Measurements from ENCODE around the gene IER5L. TPM values are rescaled to one million over a fixed set of nuclear protein-coding genes. Genes with fewer than 3 reads are reported as not detected.

Gene IER5L
- total RNA-seq, 1 experiment from 2014 or later, result 73.3 TPM

DNA sequence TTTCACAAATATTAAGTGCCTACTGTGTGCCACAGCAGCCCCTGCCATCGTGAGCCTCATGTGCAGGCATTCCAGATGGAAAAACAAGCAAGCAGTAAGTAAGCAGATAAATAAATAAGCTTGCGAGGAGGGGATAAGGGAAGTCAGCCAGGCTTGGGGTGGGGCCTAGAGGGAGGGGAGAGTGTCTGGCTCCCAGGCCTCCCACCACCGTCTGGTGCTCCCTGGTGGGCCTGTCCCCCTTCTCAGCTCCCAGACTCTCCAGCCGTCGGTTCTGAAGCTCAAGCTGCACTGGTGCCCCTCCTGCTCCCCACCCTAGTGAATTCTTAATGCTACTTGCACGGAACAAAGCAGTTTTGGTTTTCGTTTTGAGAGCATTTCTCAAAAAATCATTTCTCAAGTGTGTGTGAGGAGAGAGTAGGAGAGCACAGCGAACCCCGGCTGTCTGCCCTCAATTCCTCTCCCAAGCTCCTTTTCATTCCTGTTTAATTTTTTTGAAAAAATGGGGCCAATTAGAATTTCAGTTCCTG is 6.6 kb upstream of the IER5L start:
- no peak for DNase-seq (ENCODE audit: low read depth)
- in situ Hi-C loops (cut with HindIII; ENCODE audit: low pct_unique_long_range_greater_than_20kb, low sequenced_read_pairs), result no loop called here

DNA sequence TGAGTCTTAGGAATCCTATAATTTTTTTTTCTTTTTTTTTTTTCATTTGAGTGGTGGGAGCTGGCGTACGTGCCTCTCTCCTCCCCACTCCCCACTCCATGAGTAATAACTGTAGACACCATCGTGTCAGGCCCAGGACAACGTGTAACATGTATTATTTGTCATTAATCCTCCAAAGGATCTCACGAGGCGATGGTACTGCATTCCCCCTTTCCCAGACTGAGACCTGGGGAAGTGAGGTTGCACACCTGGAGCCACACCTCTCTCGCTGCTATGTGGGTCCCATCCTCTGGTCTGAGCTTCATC is 6.1 kb upstream of the IER5L start:
- in situ Hi-C loops (cut with HindIII; ENCODE audit: low pct_unique_long_range_greater_than_20kb, low sequenced_read_pairs), result no loop called here

DNA sequence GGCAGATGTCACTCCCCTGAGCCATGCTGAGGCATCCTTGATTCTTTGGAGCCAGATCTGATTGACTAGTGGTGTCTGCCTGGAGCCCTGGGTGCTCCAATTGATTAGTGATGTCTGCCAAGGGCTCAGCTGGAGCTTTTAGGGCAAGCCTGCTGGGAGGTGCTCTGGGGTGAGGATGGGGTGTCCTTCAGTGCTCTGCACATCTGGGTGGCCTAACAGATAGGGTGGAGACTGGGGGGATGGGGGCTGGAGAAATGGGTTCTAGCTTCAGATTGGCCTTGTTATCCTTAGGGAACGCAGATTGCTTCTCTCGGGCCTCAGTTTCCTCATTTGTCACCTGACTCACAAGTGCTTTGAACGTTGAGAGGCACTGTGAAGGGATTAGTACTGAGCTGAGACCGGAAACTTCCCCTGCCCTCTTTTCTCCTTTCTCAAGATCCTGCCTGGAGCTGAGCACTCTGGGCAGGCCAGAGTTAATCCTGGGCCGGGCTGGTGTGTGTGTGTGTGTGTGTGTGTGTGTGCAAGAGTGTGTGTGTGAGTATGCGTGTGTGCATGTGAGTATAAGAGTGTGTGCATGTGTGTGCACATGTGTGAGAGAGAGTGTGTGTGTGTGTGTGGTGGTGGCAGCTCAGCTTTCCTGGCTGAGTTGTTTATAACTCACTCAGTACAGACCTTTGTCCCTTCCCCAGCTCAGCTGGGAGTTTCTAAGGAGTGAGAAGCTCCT is 5.6 kb upstream of the IER5L start:
- no peak for DNase-seq (ENCODE audit: low read depth)
- in situ Hi-C loops (cut with HindIII; ENCODE audit: low pct_unique_long_range_greater_than_20kb, low sequenced_read_pairs), result no loop called here

More for the DNA sequence above, 6.1 kb upstream of the IER5L start:
- no peak for DNase-seq (ENCODE audit: low read depth)

DNA sequence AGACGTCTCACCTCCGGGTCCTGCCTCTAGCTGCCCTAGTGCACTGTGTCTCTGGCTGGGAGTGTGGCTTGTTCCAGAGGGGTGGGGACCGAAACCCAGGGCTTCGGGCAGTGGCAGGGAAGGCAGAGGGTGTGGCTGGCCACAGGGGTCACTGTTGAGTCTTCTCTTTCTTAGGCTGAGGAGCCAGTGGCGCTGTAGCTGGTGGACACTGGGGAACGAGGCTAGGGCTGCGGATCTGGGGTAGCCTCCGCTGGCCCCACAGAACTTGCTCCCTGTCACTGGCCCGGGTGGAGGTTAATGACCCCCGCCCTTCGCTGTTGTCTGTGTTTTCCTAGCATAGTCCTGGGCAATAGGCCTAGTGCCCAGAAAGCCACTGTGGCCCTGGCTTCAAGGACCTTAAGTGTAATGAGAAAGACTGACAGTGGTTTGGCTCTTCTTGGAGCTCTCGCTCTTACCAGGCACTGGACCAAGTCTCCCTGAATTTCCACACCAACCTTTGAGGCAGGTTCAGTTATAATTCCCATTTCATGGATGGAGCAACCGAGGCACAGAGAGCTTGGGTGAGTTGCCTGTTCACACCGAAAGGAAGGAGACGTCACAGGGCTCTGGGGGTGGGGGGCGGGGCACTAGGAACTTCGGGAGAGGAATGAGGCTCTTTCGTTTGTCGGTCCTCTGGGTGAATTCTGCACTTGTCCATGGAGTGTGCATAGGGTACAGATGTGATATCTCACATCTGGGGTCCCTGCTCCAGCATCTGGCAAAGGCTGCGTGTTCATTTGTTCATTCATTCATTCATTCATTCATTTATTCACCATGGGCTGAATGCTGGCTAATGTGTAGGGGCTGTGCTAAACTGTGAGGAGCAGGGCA is 4.8 kb upstream of the IER5L start:
- DNase-seq (ENCODE audit: low read depth), result no peak
- in situ Hi-C loops (cut with HindIII; ENCODE audit: low pct_unique_long_range_greater_than_20kb, low sequenced_read_pairs), result no loop called here

DNA sequence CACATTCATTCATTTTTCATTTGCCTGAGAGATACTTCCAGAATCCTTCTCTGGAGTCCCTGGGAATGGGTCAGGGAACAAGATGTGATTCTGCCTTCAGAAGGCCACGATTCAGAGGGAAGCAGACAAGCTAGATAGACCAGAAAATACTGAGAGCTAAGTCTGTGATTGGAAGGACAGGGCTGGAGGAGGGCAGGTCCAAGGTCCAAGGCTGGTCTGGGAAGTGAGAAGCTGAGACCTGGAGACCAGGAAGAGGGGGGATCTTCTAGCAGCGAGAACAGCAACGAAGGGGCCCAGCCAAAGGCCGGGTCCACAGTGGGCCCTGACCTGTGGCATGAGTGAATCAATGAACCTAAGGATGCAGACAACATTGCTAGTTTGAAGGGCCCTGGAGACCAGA is 4.1 kb upstream of the IER5L start:
- no peak for DNase-seq (ENCODE audit: low read depth)
- in situ Hi-C loops (cut with HindIII; ENCODE audit: low pct_unique_long_range_greater_than_20kb, low sequenced_read_pairs), result no loop called here

DNA sequence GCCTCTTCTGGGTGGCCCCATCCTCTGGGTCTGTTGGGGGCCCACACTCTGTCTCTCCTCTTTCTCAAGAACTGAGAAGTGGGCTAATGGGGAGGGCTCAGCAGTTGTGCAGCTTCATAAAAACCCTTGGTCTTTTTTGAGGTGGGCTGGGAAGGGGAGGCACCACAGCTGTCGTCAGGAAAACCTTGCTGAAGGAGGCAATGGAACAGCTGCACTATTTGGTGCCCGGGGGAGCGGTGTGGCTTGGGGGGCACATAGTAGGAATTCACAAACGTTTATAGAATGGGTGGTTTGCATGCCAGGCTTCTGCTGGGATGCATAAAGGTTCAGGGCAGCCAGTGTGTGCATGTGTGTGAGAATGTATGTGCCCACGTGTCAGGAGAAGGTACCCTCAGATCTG is 3.2 kb upstream of the IER5L start:
- no peak for DNase-seq (ENCODE audit: low read depth)
- in situ Hi-C loops (cut with HindIII; ENCODE audit: low pct_unique_long_range_greater_than_20kb, low sequenced_read_pairs), result no loop called here

DNA sequence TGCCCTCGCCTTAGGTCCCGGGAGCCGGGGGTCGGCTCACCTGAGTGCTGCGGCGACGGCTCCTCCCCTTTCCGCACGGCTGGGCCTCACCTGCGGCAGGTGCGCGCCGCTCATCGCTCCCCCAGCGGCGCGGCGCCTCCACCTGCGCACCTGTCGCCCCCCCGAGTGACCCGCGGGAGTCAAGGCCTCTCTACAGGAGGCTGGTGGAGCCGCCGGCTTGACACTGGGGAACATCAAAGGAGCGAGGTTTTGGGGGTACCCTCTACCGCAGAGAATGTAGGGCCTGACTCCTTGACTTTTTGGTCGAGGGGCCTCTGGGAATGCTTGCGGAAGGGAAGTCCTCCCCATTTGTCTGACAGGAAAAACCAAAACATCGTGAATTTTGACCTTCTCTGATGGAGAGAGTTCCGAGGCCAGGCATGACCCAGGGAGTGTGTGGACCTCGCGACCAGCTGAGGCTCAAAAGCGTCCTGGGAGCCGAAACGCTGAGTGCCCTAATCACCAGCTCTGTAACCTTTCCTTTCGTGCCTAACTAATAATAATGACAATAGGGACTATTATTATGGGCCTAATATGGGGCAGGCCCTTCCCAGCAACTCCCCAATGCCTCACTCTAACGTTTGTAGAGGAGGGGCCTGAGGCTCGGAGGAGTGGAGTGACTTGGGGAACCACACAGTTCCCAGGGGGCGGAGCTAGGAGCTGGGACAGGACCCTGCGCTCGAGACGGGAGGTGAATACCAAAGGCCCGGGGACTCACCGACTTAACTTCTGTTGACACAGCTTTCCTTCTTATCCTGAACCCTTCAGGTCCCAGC is 714 bp upstream of the IER5L start:
- in situ Hi-C loops (cut with HindIII; ENCODE audit: low pct_unique_long_range_greater_than_20kb, low sequenced_read_pairs), result no loop called here
- no peak for DNase-seq (ENCODE audit: low read depth)

DNA sequence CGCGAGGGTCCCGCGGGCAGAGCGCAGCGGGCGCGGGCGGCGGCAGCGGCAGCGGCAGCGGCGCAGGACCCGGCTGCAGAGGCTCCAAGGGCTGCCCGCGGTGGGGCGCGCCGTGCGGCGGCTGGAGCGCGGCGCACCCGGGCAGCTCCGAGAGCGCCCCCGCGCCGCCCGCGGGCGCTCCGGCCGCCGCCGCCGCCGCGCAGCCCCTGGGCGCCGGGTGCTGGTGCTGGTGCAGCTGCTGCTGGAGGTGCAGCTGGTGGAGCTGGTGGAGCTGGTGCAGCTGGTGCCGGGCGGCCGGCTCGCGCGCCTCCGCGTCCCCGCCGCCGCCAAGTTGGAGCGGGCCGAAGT is 644 bp downstream of the IER5L start:
- in situ Hi-C loops (cut with HindIII; ENCODE audit: low pct_unique_long_range_greater_than_20kb, low sequenced_read_pairs), result no loop called here

DNA sequence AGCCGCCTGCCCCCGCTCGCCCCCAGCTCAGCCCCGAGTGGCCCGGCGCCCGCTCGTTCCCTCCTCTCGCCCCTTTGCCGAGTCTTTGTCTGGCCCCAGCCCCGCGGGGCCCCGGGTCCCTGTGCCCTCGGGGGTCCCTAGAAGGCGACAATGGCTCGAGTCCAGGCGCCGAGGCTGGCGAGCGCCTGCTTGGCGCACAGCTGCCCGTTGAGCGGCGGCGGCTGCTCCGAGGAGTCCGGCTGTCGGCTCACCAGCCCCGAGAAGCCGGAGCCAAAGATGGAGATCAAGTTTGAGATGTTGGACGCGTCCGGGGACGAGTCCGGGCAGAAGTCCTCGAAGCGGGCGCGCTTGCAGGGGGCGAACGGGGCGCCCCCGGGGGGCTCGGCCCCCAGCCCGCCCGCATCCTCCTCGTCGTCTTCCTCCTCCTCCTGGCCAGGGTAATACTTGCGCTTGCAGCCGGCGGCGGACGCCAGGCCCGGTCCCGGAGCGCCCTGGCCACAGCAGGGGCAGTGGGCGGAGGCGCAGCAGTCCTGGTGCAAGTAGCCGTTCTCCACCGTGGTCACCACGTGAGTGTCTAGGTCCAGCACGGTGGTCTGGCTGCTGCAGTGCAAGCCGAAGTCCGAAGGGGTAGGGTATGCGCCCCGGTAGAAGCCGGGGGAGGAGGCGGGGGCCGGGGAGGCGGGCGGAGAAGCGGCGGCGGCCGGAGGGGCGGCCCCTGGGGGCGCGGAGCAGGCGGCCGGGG is 1.2 kb downstream of the IER5L start:
- in situ Hi-C loops (cut with HindIII; ENCODE audit: low pct_unique_long_range_greater_than_20kb, low sequenced_read_pairs), result no loop called here
- peak; percentile 35 for DNase-seq (ENCODE audit: low read depth)

More for the DNA sequence above, 644 bp downstream of the IER5L start:
- no peak for DNase-seq (ENCODE audit: low read depth)

DNA sequence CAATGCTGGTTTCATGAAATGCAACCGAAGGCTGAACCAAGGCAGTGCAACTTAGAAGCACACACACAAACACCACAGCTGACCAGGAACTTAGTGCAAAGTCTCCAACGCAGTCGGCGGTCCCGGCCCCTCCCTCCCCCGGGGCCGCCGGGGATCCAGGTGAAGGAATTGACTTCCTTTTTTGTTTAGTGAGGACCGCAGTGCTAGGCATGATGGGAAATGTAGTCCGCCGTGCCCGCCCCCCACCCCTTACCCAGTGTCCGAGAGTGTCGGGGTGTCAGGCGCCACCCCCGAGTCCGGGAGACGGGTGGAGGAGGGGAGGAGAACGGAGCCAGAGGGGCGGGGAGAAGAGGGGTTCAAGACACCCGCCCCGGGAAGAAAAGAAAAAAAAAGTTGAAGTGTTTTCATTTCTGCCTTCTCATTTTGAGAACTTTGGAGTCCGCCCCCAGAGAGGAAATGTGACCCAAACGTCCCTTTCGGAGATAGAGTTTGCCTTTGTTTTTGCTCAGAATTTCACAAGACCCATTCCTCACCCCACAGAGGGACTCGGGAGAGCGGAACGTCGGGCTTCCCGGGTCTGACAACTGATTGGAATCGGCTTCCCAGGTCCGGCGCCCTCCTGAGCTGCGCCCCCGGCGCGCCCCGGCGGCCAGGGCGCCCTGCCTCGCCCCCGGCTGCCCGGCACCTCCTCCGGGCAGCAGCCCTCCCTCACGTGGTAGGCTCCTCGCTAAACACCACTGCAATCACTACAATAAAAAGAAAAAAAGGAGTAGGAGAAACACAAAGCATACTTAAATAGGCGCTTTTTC is 2.0 kb downstream of the IER5L start:
- peak; percentile 97 for DNase-seq (ENCODE audit: low read depth)

DNA sequence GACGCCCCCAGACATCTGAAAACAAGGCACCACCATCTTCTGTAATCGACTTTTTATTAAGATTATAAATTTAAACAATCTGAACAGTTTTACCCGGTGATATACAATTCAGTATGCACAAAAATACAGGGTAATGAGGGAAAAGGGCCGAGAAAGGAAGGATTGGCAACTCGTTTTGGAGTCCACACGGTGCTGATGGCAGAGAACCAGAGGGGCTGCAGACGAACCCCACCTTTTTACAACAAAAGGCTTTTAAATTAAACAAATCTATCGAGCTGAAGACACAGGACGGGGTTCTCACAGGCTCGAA is 2.6 kb downstream of the IER5L start:
- in situ Hi-C loops (cut with HindIII; ENCODE audit: low pct_unique_long_range_greater_than_20kb, low sequenced_read_pairs), result no loop called here
- no peak for DNase-seq (ENCODE audit: low read depth)

More for the DNA sequence above, 2.0 kb downstream of the IER5L start:
- in situ Hi-C loops (cut with HindIII; ENCODE audit: low pct_unique_long_range_greater_than_20kb, low sequenced_read_pairs), result no loop called here

DNA sequence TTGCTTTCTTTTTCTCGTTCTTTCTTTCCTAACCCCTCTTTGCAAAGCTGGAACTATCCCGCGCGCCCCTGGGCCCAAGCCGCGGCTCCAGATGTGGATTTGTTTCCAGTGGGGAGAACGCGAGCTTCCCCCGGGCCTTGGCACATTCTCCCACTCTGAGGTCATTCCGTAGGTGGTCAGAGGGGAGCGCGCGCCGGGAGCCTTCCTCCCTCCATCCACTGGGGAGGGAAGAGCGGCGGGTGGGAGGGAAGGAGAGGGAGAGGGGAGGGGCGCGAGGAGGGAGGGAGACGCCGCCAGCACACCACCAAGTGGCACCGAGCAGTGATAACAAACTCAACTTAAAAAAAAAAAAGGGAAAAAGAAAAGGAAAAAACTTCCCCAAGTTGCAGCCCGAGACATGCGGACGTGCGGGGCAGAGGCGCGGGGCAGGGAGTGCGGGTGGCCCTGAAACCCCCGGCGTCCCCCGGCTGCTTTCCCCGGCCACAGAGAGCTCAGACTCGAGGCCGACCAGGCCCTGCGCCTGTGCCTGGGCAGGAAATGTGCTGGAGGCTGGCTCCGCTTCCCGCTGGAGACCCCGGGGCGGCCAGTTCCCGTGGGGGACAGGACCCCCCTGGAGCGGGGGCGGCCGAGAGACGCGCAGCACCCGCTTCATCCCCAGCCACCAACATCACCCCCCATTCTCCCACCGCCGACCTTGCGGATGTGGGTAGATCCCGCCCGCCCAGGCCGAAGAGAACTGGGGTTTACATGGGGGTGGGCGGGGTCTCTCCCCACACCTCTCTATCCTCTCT is 3.1 kb downstream of the IER5L start:
- peak; percentile 86 for DNase-seq (ENCODE audit: low read depth)
- in situ Hi-C loops (cut with HindIII; ENCODE audit: low pct_unique_long_range_greater_than_20kb, low sequenced_read_pairs), result no loop called here

DNA sequence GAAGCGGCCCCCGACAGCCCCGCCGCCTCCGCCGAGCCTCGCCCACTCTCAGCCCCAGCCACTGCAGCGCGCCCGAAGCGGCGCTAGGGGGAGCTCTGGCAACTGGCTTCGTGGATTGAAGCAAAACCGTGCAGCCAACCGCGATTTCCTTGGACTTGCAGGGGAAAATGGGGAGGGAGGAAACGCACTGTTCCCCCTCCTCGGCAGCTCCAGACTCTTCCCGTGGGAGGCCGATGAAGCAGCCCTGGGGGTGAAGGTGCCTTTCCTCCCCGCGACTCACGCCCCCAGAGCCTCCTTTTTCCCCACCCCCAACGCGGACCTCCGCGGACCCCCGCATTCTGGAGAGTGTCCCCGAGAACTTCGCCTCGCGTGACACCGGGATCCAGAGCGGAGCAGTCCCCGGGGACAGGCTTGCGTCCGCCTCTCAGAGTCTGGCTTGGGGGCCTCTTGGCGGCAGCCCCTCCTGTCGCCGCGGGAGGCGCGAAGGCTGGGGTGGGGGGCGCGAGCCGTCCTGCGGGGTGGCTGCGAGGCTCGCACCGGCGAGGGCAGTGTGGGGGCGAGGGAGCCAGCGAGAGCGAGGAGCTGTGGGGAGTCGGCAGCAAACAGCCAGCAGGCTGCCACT is 3.8 kb downstream of the IER5L start:
- peak; percentile 77 for DNase-seq (ENCODE audit: low read depth)

DNA sequence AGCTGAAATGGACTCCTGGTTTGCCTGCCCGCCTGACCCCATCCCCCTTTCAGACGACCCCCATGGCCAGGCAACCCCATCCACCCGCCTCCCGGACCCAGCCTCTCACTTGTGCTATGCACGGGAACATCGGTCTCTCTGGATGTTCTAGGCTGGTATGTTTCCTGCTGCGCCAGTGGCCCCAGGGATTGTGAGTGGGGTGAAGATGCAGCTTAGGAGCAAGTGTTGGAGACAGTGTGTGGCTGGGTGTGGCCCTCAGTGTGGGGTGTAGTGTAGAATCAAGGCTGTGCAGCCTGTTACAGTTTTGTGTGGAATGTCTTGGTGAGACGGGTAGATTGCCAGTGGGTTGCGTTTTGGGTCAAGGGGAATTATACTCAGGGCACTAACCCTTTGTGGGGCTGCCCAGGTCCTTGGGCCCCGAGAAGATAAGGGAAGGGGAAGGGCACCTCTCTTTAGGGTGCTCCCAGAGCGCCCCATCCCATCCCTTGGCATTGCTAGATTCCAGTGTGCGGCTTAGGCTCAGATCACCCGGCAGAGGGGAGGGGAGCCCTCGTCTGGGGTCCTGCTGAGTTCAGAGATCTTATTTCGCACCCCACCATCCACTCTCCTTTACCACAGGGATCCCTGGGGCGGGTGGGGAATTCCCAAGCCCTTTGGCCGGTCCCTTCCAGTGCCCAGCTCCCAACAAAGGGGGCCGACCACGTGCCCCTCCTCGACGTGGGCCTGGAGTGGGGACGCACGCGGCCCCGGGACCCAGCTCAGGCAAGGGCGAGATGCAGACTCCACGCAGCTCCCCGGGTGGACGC is 4.6 kb downstream of the IER5L start:
- in situ Hi-C loops (cut with HindIII; ENCODE audit: low pct_unique_long_range_greater_than_20kb, low sequenced_read_pairs), result no loop called here
- no peak for DNase-seq (ENCODE audit: low read depth)

More for the DNA sequence above, 3.8 kb downstream of the IER5L start:
- in situ Hi-C loops (cut with HindIII; ENCODE audit: low pct_unique_long_range_greater_than_20kb, low sequenced_read_pairs), result no loop called here

DNA sequence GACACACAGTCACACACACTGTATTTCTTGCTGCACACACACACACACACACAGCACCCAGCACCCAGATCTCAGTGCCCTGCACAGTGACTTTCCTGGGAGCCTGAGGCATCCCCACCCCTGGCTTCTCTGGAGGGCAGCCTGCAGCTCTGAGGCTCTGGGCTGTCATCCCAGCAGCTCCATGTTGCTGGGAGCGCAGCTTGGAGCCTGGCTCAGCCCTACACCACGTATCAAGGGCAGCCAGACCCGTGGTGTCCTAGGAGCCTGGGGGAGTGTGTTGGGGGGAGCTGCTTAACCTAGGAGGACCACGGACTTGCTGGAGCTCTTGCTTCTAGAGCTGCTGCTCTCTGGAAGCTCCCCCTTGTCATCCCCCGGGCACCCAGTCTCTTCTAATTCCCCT is 5.2 kb downstream of the IER5L start:
- no peak for DNase-seq (ENCODE audit: low read depth)
- in situ Hi-C loops (cut with HindIII; ENCODE audit: low pct_unique_long_range_greater_than_20kb, low sequenced_read_pairs), result no loop called here
